LoVo (cell line): Measurements from ENCODE around the gene OSBPL1A.

Source experiments
- DNase-seq: peaks from one replicate; pipeline ENCODE4 v3.0.0-alpha.2; 2016; ENCODE audit warnings: low spot score

OSBPL1A gene

GRCh38 chr18:24397694-24398368, at the start of gene OSBPL1A:
Gene OSBPL1A (minus strand): TSS chr18:24397824. CDS start chr18:24377533, 20,291 bp downstream.
- peak; percentile 96 for DNase-seq

DNA sequence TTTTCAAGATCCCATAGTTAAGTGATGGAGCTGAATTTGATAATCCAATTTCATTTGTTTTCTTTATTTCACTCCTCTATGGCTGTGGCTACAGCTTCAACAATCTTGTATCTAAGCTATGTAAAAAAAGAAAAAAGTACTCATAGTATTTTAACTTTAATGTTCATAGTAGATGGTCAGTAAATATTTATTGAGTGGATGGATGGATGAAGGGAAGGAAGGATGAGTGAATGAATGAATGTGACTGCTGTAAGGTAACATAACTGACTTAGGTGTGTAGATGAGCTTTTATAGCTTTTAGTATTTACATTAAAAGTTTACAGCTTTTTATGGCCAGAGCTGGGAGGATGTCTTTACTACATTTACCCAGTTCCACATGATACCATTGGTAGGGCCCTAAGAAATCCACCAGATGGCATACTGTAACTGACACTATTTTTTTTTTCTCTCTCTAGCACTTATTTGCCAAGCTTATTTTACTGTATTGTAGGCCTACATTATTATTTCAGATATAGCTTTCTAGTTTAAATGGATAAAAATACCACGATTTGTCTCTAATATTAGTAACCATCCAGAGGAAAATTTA, 49.4 kb upstream of the OSBPL1A start:
- DNase-seq: peak; percentile 32

DNA sequence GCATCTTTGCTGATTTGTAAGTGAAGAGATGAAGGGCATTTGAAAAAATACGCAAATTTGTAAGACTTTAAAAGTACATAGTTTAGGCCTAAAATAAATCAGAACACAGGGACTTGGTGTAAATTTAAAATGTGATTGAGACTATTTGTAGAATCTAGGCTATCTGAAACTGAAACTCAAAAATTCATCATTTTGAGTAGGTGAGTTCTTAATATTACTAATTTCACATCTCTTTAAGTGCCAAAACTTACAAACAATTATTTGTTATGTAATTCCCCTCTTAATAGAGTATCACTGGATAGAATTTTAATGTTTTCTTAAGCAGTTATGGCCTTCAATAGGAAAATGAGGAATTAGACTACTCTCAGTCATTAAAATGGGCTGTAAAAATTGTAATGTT, 48.8 kb upstream of the OSBPL1A start:
- DNase-seq: no peak

- no peak for DNase-seq
These were observed 46.2 kb upstream of the OSBPL1A start for GRCh38 chr18:24443870-24444269.

DNA sequence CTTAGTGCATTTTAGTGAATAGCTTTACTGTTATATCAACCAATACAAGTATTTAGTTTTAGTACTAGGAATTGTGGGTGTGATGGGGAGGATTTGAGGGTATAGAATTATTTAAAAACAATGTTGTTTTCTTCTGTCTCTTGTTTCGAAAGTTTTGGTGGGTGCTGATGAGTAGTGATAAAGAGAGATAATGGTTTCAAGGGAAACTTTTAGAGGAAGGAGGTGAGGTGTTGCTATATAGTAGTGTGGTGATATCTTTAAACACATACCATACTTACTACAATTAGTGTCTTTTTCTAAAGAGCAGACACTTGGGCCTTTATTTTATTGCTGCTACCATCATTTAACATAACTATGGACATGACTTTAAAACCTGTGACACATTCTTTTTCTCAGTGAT, 39.3 kb upstream of the OSBPL1A start:
- DNase-seq: no peak

DNA sequence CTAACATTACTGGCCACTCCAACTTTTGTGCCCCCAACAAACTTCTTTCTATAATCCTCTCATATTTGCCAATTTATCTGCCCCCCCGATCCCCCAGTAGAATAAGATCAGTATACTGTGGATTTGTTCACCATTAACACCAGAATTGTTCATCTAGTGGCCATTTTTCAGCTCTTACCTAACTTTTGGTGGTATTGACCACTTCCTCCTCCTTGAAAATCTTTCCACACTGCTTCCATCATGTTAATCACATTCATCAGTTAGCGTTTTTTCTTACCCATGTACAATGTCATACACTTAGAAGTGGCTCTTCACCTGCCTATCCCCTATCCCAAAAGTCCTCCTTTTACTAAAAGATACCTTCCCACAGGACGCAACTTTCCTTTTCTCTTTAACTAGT, 35.0 kb upstream of the OSBPL1A start:
- no peak for DNase-seq

- DNase-seq: no peak
These were observed 31.6 kb upstream of the OSBPL1A start for GRCh38 chr18:24429188-24429587.

- DNase-seq: no peak
These were observed 31.1 kb upstream of the OSBPL1A start for GRCh38 chr18:24428709-24429108.

- DNase-seq: no peak
These were observed 29.9 kb upstream of the OSBPL1A start for GRCh38 chr18:24427484-24427883.

DNA sequence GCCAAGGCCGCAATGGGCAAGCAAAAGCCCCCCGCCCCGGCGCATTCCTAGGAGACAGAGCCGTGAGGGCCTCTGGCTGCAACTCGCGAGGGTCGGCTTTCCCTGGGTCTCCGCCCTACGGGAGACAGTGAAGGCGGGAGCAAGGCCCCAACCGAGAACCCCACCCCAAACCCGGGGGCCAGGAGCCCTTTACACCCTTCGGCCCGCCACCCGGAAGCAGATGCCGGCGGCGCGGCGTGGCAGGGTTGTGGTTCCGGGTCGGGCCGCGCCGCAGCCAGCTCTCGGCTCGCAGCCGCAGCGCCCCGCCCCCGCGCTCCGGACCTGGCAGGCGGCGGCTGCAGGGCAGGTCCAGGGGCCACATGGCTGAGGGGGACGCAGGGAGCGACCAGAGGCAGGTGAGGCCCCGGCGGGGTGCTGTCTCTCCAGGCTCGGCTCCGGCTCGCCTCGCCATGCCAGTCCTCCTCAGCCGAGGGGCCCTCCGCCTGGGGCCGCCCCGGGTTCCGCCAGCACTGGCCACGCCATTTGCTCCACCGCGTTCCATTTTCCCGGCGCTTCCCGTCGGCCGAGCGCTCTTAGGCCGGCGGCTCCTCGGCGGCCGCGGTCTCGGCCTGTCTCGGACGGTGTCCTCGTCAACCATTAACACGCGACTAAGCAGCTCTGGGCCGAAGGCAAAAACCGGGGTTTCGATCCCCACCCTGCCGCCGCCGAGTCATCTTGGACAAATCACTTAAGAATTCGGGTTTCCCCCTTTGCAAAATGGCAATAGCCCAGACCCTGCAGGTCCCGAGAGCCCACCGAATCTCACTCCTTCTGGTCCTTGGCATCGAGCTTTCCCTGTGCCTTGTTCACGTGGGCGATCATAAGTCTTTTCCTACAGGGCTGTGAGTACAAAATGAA, 29.0 kb upstream of the OSBPL1A start, which contains the start of gene IMPACT:
TSS of gene IMPACT (plus strand) at position 273 of the 897 bp plus-strand sequence. CDS start at position 360, 87 bp downstream.
- peak; percentile 94 for DNase-seq

DNA sequence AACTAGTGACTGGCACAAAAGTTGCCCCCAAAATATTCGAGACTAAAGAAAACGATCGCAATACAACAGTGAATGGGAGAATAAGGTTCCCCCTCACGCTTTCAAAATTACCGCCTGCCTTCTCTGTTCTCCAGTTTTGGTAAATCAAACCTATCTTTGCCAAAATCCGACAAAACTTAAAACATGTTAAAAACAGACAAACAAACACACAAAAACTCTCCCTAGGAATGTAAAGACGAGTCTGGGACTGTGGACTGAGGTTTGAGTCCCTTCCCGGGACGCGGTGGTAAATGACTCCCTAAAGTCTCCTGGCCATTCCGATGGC, 28.4 kb upstream of the OSBPL1A start:
- no peak for DNase-seq

GRCh38 chr18:24421831-24422230, 24.2 kb upstream of the OSBPL1A start:
- no peak for DNase-seq

- no peak for DNase-seq
These were observed 22.9 kb upstream of the OSBPL1A start for GRCh38 chr18:24420551-24420950.

GRCh38 chr18:24417480-24417879, 19.9 kb upstream of the OSBPL1A start:
- DNase-seq: no peak

GRCh38 chr18:24414349-24415003, 16.9 kb upstream of the OSBPL1A start:
- no peak for DNase-seq

DNA sequence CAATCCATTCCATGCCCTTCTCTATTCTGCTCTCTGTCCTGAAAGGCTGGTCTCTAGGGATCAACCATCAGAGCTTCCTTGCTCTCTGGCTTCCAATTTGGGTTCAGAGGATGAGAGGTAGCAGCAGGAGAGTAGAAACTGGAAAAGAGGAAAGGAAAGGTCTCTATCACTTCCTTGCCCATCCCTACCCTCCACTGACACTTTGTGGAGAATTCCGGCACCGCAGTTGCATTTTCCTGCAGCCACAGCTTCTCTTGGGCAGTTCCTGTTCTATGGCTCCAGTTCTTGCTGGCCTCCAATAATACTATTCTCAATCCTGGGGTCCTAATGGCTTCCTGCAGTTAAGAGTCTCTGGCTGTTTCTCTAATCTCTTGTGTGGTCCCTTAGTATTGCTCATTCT, 15.5 kb upstream of the OSBPL1A start:
- DNase-seq: no peak

GRCh38 chr18:24408496-24408895, 10.9 kb upstream of the OSBPL1A start:
- DNase-seq: no peak

- DNase-seq: no peak
These were observed 7.0 kb upstream of the OSBPL1A start for GRCh38 chr18:24404591-24404990.

DNA sequence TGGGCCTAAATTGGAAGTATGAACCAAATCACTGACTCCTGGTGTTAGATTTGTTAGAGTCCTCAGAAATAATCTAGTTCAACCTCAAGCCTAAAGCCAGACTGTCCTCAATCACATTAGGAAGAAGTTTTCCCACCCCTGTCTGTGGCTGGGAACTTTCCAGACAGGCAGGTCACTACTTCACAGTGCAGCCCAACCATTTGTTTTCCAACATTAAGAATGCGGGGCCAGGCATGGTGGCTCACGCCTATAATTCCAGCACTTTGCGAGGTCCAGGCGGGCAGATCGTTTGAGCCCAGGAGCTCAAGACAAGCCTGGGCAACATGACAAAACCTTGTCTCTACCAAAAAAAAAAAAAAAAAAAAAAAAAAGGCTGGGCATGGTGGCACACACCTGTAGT, 5.5 kb upstream of the OSBPL1A start:
- DNase-seq: no peak

- no peak for DNase-seq
These were observed 4.7 kb upstream of the OSBPL1A start for GRCh38 chr18:24402209-24402785.

DNA sequence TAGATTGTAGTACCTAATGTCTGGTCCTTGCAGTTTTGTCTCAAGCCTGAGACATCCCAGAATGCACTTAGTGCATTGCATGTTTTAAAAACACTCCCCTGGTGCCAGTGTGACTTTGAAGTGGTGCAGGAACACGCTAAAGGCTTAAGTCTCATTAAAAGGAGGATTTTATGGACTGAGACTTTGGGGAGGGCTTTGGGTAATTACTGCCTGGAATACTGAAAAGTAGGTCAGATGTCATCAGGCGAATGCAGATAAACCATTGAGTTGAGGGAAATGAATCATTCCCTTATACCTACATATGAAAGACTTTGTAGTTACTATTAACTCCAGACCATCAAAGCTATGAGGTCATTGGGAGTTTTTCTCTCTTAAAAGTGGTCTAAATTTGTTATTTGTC, 3.0 kb upstream of the OSBPL1A start:
- DNase-seq: peak; percentile 46

DNA sequence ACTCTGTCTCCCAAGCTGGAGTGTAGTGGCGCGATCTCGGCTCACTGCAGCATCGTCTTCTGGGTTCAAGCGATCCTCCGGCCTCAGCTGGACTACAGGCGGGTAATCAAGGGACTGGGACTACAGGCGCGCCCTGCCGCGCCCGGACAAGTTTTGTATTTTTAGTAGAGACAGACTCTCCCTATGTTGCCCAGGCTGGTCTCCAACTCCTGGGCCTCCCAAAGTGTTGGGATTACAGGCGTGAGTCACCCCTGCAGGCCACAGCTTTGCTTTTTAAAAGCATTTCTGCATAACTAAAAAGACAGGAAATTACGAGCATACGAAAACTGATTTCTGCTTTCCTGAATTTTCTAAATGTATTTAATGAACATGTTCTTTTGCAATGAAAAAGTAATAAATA, 916 bp upstream of the OSBPL1A start:
- DNase-seq: peak; percentile 65
